ELR (cell line): ENCODE results near the gene GRHPR.

Source experiments
- DNase-seq: peaks from one replicate; pipeline ENCODE4 v3.0.0-alpha.2; 2015; ENCODE audit warnings: low read depth

GRHPR gene

DNA sequence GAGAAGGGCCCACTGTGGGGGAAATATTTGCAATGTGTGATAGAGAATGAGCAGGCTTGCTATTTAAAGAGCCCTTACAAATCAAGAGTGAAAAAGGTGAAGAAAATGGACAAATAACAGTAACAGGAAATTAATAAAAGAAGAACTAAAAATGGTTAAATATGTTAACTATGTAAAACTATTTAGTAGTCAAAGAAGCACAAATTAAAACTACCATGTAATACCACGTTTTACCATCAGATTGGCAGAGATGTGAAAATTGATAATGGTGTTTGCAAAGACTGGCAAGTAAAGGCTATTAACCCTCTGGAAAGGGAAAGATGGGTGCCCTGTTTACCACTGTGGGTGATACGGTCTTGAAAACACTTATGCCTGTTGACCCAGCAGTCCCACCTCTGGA, 23.2 kb upstream of the GRHPR start:
- no peak for DNase-seq

DNA sequence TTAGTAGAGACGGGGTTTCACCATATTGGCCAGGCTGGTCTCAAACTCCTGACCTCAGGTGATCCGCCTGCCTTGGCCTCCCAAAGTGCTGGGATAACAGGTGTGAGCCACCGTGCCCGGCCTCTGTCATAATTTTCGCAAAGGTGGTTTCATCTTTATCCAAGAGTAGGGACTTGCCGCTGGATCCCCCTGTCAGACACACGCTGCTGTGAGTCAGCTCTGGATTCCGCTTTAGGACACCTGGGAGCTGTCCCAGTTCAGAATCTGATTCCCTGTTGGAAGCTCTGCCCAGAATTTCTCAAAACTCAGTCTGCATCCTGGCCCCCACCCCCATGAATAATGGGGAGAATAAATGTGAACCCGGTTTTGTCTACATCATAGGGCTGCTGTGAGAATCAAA, 17.9 kb upstream of the GRHPR start:
- no peak for DNase-seq

GRCh38 chr9:37405350-37405749, 17.1 kb upstream of the GRHPR start:
- no peak for DNase-seq

- no peak for DNase-seq
Measured at GRCh38 chr9:37405764-37406380, 16.6 kb upstream of the GRHPR start.

GRCh38 chr9:37406603-37407401, 15.7 kb upstream of the GRHPR start:
- no peak for DNase-seq

DNA sequence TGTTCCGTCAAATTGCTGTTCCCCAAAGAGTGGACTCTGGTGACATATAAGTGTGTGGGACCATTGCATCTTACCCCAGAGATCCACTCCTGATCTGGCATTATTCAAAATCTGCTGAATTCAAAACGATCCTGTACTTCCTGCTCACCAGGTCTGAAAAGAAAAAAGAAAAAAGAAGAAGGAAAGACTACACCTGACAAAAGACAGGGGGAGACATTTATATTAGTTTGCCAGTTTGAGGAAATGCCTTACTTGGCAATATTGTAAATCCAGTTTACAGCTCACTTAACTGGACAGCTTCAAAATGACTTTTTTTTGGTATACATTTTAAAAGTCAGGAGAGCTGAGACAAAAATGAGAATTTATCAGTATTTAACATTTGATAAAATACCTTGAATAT, 15.0 kb upstream of the GRHPR start:
- DNase-seq = peak; percentile 50

- no peak for DNase-seq
Measured at GRCh38 chr9:37408933-37409710, 13.4 kb upstream of the GRHPR start.

DNA sequence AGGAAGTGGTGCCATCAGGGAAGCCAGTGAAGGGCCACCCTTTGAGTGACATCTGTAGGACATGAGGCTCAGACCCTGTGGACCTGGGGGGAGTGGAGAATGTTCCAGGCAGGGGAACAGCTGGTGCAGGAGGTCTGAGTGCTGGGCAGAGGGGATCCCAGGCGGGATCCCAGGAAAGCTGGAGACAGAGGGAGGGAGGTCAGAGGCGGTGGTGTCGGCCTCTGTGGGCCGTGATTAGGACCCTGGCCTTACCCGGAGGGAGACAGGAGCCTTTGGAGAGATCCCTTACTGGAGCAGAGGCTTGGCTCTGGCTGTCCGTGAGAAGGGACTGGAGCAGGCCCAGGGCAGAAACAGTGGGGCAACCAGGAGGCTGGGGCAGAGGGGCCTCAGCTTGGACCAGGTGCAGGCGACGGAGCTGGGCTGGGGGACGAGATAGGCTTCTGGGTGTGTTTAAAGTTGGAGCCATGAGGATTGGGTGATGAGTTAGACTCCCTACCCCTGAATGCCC, 12.1 kb upstream of the GRHPR start:
- no peak for DNase-seq

GRCh38 chr9:37410969-37411785, 11.3 kb upstream of the GRHPR start:
- peak; percentile 44 for DNase-seq

GRCh38 chr9:37412431-37413151, 9.9 kb upstream of the GRHPR start:
- DNase-seq = peak; percentile 55

GRCh38 chr9:37413311-37413710, 9.2 kb upstream of the GRHPR start:
- peak; percentile 49 for DNase-seq

DNA sequence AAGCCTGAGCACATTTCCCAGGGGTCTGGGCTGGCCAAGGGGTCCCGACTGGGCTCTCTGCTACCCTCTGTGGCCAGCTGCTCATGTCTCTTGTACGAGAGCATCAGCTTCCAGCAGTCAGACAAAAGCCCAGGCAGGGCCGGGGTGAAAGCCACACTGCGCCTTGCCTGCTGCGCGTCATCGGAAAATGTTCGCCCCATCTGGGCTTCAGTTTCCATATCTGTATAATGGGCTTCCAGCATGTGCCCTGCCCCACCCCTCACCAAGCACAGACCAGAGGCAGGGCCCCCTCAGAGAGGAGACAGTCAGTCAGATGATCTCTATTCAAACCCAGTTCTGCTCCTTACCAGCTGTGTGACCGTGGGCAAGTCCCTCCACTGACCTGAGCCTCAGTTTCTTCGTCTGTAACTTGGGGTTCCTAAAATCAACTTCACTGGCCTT, 8.0 kb upstream of the GRHPR start:
- DNase-seq = no peak

DNA sequence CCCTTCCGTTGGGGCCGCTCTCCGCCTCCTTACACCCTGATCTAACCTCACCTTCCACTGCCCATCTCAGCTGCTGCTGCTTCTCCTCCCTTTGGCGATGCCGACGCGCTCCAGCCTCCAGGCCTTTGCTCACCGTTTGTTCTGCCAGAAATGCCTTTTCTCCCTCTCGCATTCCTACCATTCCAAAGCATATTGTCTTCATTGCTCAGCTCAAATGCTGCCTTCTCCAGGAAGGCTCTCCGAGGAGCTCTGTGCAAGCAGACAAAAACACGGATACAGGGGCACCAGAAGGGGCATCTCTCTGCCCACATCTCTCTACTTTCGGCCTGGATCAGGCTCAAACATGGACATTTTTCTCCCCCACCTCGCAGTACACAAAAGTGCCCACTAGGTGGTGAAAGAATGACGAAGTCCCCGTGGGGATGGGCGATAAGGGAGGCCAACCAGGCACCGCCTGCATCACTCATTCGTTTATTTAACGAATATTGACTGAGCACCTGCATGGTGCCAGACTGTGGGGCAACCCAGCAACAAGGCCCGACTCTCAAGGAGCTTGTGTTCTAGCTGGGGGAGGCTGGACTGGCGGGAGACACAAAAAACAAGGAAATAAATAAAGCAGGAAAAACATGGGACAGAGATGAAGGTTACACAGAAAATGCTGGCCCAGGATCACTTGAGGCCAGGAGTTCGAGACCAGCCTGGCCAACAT, 7.3 kb upstream of the GRHPR start:
- peak; percentile 84 for DNase-seq

GRCh38 chr9:37417252-37417803, 5.2 kb upstream of the GRHPR start:
- no peak for DNase-seq

DNA sequence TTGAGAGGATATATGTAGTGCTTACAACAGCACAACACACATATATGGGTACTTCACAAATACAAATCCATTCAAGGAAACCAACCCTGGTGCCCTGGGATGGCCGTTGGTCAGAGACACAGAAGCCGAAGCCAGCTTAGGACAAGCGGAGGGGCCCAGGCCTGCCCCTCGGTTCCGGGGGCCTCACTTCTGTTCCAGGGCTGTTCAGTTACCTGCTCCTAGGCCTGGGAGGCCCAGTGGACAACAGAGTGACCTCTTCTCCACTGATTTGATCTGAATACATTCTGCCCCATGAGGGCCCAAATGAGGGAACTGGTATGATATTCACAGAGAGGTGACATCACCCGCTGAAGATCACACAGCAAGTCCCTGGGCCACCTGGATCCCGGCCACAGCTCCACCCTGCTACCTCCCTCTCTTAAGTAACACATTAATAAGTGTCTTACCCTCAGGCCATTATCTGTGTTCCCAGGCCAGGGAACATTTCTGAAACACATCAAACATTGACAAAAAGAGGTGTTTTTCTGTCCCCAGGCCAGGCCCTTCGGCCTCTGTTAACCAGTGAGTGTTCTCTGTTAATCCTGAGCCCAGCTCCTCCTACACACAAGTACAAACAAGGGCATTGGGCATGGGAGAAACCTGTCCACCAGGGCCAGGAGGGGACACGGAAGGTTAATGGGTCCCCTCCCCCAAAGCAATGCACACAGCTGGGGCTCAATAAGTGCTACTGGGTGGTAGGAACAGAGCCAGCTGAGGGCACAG, 4.5 kb upstream of the GRHPR start:
- DNase-seq = no peak

- DNase-seq = no peak
Measured at GRCh38 chr9:37419204-37419603, 3.3 kb upstream of the GRHPR start.

GRCh38 chr9:37420271-37421215, 2.0 kb upstream of the GRHPR start:
- no peak for DNase-seq

DNA sequence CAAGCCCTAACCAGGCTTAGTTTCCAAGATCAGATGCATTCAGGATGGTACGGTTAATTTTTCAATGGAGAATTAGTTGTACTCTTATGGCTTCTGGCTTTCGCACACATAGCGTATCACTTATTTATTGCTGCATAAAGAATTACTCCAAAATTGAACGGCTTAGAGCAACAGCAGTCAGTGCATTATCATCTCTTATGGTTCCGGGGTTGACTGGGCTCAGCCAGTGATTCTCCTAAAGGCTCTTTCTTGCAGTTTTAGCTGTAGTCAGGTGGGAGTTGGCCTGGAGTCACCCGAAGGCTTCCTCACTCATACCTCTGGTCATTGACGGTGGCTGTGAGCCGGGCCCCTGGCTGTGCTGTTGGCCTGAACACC, 595 bp upstream of the GRHPR start:
- DNase-seq = no peak
